ENCODE measurements around the gene PLA2G4B.

GRCh38 chr15:41891946-41892345 lies 53.3 kb downstream of the PLA2G4B start:
- TF ChIP-seq POLR2A (IDR thresholded peaks at IDR 0.05): no peak
- TF ChIP-seq CTCF (IDR thresholded peaks at IDR 0.05): no peak
- no peak for TF ChIP-seq POLR2AphosphoS5 (IDR thresholded peaks at IDR 0.05)

Data from prostate gland (tissue), 2 donors.